Right cardiac atrium (tissue), 5 donors: Measurements from ENCODE around the gene ITIH3. TPM values are rescaled to one million over a fixed set of nuclear protein-coding genes. Genes with fewer than 3 reads are reported as not detected.

Experiments
- ATAC-seq, 2 donors: fragments of 200-7000 bp; cut with Tn5 transposase; one replicate each; pipeline versions ENCODE4 v1.8.0 to v1.9.1; 2020; ENCODE audit warnings: moderate library complexity in 2 of 2, mild to moderate bottlenecking in 1 of 2
- DNase-seq, 3 donors: peaks; one replicate each; pipeline ENCODE4 v3.0.0-alpha.2; 2020
- H3K27ac ChIP-seq: one replicate; pipeline ENCODE4 v1.5.1; 2013; ENCODE audit warnings: mild to moderate bottlenecking, low read length, control low read depth, moderate library complexity
- H3K27me3 ChIP-seq: one replicate; pipeline ENCODE4 v1.6.1; 2013; ENCODE audit not compliant: control insufficient read depth, insufficient read depth
- H3K4me1 ChIP-seq: one replicate; pipeline ENCODE4 v1.6.1; 2013; ENCODE audit warnings: low read length; ENCODE audit not compliant: control insufficient read depth, insufficient read depth
- H3K4me3 ChIP-seq: one replicate; pipeline ENCODE4 v1.5.1; 2013; ENCODE audit warnings: low read length, control low read depth
- H3K9me3 ChIP-seq: one replicate; pipeline ENCODE4 v1.6.1; 2013; ENCODE audit warnings: low read length; ENCODE audit not compliant: control insufficient read depth
- WGBS: extraction: QIAGEN DNeasy Blood & Tissue Kit; methylation state at CpG from one replicate; pipeline ENCODE4 v1.1.7; 2013; 5-methylcytosine and 5-hydroxymethylcytosine counted together
- intact Hi-C, 4 donors: fragments of 100-400 bp; cut with DNase I; formaldehyde crosslinking; loops; one replicate each; pipeline versions ENCODE4 v1.11.0 to v1.14.0; 2022 to 2023
- polyA plus RNA-seq: library from polyadenylated mRNA; stranded (reverse); fragments of 200-250 nt; gene quantifications from one replicate; pipeline ENCODE4 v1.2.3, GENCODE V29; 2013
- total RNA-seq, 4 donors: library from RNA; stranded (reverse); fragmentation: NEBNext Ultra II Directional; extraction: Animal tissue kit (Norgen Biotek cat#: 25700); gene quantifications; one replicate each; pipeline ENCODE4 v1.2.1, GENCODE V29; 2021
- donor health status: healthy with polysubstance abuse.
- donor health status: DM: no; HTN: yes; CAD: no.
- donor health status: DM: no; HTN: no; CAD: no.
- donor health status: DM: no; HTN: yes; CAD: no; lungs with severe emphysema.
- donor health status: DM: yes; HTN: yes; CAD: no.

ITIH3 gene
- total and polyA plus RNA-seq, 5 donors = 0.21 to 1.8 (median 0.51) TPM

DNA sequence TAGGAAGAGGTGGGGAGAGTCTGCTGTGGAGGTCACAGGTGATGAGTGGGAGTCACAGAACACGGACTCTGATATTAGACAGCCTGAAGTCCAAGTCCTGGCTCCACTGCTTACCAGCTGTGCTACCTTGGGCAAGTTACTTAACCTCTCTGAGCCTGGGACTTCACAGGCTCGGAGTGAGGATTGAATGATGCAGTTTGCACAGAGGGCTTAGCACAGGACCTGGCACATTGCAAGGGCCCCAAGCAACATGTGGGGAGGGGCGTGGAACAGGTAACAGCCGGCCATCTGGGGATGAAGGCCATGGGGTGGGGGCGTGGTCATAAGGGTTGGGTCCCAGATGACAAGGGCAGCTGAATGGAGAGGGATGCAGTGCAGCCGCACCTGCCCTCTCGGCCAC is 4.3 kb upstream of the ITIH3 start:
- WGBS = 83% methylated on average over 7 of the region's 7 CpGs
- no peak overlapping the region for H3K27ac ChIP-seq
- DNase-seq = peak in 1 of 3 donors; percentile 13
- no peaks in the 10 kb centered on the region for H3K27me3 ChIP-seq
- intact Hi-C loops = no loop called here
- no peaks in the 10 kb centered on the region for H3K9me3 ChIP-seq
- H3K4me1 ChIP-seq = no peaks in the 10 kb centered on the region
- ATAC-seq = no peak
- H3K4me3 ChIP-seq = no peak overlapping the region

- no peak for DNase-seq
- H3K27ac ChIP-seq = no peak overlapping the region
- no peaks in the 10 kb centered on the region for H3K27me3 ChIP-seq
- 84% methylated on average over 13 of the region's 13 CpGs for WGBS
- H3K4me3 ChIP-seq = no peak overlapping the region
- no peak for ATAC-seq
- no peaks in the 10 kb centered on the region for H3K9me3 ChIP-seq
- H3K4me1 ChIP-seq = no peaks in the 10 kb centered on the region
- intact Hi-C loops = no loop called here
These were observed 3.9 kb upstream of the ITIH3 start for GRCh38 chr3:52790741-52791140.

DNA sequence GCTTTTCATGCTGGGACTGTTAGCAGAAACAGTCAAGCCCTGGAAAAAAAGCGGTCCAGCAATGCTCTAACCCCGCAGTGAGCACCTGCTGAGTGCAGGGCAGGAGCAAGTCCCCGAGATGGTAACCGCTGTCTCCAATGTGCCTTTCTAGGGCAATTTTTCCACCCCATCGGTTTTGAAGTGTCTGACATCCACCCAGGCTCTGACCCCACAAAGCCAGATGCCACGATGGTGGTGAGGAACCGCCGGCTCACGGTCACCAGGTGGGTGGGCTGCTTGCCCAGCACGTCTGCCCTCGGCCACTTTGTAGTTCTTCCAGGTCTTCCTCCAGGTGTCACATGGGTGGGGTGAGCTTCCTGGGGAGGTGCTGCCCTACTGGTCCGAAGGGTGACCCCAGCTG is 3.2 kb upstream of the ITIH3 start:
- no peak for DNase-seq
- no peaks in the 10 kb centered on the region for H3K4me1 ChIP-seq

GRCh38 chr3:52791928-52792327 is 2.7 kb upstream of the ITIH3 start:
- H3K9me3 ChIP-seq = no peaks in the 10 kb centered on the region
- no peak overlapping the region for H3K4me3 ChIP-seq
- WGBS = 66% methylated on average over 4 of the region's 4 CpGs
- H3K27me3 ChIP-seq = no peaks in the 10 kb centered on the region
- no peaks in the 10 kb centered on the region for H3K4me1 ChIP-seq
- DNase-seq (no peak), ATAC-seq (no peak)
- intact Hi-C loops = no loop called here
- H3K27ac ChIP-seq = no peak overlapping the region

More for the DNA sequence above, 3.2 kb upstream of the ITIH3 start:
- Histone ChIP-seq H3K4me3 (no peak overlapping the region), H3K27me3 (no peaks in the 10 kb centered on the region), H3K27ac (no peak overlapping the region), H3K9me3 (no peaks in the 10 kb centered on the region)
- intact Hi-C loops = no loop called here
- no peak for ATAC-seq
- WGBS = 82% methylated on average over 12 of the region's 12 CpGs

DNA sequence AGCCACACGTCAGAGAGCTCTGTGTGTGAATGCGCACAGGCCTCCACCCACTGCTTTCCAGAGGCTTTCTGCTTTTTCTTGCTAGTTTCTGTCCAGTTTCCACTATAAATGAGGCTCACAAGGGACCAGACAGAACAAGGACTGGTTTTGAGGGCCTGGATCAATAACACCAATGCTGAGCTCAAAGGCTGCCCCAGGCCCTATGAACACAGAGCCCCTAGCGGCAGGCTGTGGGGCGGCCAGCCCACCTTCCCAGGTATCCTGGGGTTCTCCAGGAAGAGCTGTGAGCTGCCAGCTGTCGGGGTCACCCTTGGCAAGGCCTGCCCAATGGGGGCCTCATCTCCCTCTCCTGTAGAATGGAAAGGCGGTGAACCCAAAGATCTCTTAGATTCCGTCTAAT is 2.2 kb upstream of the ITIH3 start:
- intact Hi-C loops = no loop called here
- Histone ChIP-seq H3K27me3 (no peaks in the 10 kb centered on the region), H3K27ac (no peak overlapping the region), H3K4me3 (no peak overlapping the region), H3K4me1 (no peaks in the 10 kb centered on the region), H3K9me3 (no peaks in the 10 kb centered on the region)
- no peak for ATAC-seq
- no peak for DNase-seq
- WGBS = 82% methylated on average over 7 of the region's 7 CpGs

DNA sequence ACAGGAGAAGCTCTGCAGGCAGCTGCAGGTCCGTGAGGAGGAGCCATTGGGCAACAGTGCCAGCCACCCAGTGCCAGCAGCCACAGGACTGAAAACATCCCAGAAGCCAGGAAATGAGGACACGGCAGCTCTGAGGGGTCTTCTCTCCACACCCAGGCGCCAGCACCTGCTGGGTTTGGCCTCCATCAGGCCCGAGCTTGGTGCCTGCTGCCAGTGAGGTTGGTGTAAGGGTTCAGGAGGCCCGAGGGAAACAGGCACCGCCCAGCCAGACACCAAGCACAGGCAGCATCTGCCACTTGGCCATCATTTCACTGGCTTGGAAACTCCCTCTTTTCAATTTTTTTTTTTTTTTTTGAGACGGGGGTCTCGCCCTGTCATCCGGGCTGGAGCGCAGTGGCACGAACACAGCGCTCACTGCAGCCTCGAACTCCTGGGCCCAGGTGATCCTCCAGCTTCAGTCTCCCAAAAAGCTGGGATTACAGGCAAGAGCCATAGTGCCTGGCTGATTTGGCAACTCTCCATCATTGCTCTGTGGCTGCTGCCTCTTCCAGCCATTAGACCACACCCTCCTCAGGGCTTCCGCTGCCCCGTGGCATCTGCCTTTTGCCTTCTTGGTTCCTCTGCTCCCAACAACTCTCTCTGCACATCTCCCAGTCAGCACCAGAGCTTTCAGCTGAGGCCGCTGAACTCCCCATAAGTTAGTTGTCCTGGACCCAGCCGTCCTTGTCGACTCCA is 1.5 kb upstream of the ITIH3 start:
- H3K4me3 ChIP-seq = no peak overlapping the region
- no peak for ATAC-seq
- no peaks in the 10 kb centered on the region for H3K4me1 ChIP-seq
- intact Hi-C loops = no loop called here
- H3K9me3 ChIP-seq = no peaks in the 10 kb centered on the region
- no peak overlapping the region for H3K27ac ChIP-seq
- 78% methylated on average over 18 of the region's 18 CpGs for WGBS
- no peaks in the 10 kb centered on the region for H3K27me3 ChIP-seq
- DNase-seq = no peak

DNA sequence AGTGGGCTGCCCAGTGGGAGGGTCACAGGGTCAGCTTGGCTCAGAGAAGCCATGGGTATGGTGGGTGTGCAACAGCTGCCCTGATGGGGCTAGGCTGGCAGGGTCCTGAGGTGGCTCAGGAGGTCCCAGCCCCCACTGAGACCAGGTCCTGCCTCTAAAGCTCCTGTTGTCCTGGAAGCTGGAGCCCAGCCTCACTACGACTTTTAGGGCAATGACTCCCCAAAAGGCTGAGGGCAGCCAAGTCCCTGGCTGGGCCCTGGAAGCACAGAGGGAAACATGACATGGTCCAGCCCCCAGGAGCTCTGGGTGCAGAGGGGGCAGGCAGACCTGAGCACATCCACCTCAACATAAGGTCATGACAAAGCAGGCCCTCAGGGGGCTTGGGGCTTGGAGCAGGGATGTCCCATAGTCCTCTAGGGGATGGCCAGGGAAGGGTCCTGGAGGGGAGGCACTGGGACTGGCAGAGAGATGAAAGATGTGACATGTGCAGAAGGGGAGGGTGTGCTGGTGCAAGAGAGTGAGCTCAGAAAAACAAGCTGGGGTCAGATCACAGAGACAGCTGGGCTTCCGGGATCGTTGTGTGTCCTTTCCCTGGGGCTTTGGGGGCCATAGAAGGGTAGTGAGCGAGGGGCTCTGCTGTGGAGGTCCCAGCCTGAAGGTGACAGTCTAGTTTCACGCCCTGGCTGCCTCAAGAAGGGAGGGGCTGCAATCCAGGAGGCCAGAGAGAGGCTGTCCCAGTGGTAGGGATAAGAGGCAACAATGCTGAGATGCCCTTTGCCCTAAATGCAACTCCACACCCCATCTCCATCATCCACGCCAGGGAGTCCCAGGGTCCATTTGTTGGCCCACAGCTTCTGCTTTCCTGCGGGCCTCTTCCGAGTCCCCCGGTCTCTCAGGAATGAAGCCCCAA is 639 bp upstream of the ITIH3 start:
- 76% methylated on average over 9 of the region's 9 CpGs for WGBS
- DNase-seq = no peak
- Histone ChIP-seq H3K4me3 (no peak overlapping the region), H3K9me3 (no peaks in the 10 kb centered on the region), H3K27ac (no peak overlapping the region), H3K4me1 (no peaks in the 10 kb centered on the region), H3K27me3 (no peaks in the 10 kb centered on the region)
- no peak for ATAC-seq
- intact Hi-C loops = no loop called here

GRCh38 chr3:52795298-52795900 is 803 bp downstream of the ITIH3 start:
- WGBS = 65% methylated on average over 9 of the region's 9 CpGs

DNA sequence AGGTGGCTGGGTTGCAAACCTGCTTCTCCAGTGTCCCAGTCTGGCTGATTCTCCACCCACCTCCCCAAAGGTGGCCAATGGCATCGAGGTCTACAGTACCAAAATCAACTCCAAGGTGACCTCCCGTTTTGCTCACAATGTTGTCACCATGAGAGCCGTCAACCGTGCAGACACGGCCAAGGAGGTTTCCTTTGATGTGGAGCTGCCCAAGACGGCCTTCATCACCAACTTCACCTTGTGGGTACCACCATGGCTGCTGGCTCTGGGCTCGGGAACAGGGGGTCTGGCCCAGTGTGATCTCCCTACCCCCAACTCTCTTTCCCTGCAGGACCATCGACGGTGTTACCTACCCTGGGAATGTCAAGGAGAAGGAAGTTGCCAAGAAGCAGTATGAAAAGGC is 1.8 kb downstream of the ITIH3 start:
- Histone ChIP-seq H3K27me3 (no peaks in the 10 kb centered on the region), H3K27ac (no peak overlapping the region), H3K9me3 (no peaks in the 10 kb centered on the region), H3K4me1 (no peaks in the 10 kb centered on the region), H3K4me3 (no peak overlapping the region)
- WGBS = 93% methylated on average over 9 of the region's 9 CpGs
- no peak for ATAC-seq
- DNase-seq = no peak
- intact Hi-C loops = no loop called here

More at GRCh38 chr3:52795298-52795900, 803 bp downstream of the ITIH3 start:
- Histone ChIP-seq H3K4me1 (no peaks in the 10 kb centered on the region), H3K4me3 (no peak overlapping the region), H3K27ac (no peak overlapping the region), H3K9me3 (no peaks in the 10 kb centered on the region), H3K27me3 (no peaks in the 10 kb centered on the region)
- intact Hi-C loops = no loop called here
- no peak for ATAC-seq
- DNase-seq = no peak

GRCh38 chr3:52798376-52798977 is 3.9 kb downstream of the ITIH3 start:
- H3K27ac ChIP-seq = no peak overlapping the region
- H3K9me3 ChIP-seq = no peaks in the 10 kb centered on the region
- H3K27me3 ChIP-seq = no peaks in the 10 kb centered on the region
- ATAC-seq (no peak), DNase-seq (no peak)
- intact Hi-C loops = no loop called here
- H3K4me1 ChIP-seq = no peaks in the 10 kb centered on the region
- WGBS = 84% methylated on average over 10 of the region's 10 CpGs
- H3K4me3 ChIP-seq = no peak overlapping the region
